Stimulated activated CD4-positive, alpha-beta T cell treated with anti-CD3 and anti-CD28 coated beads, Interleukin-1b, Interleukin-23, amount 100 ng/mL, for 4 hours (primary cell): ENCODE measurements around the gene PPP2R2B.
"Not testable (repeated sequence)": the region's sequence is repeated elsewhere in the genome, so short reads cannot be mapped to it uniquely, and the experiment has no call there.

Experiments used
- DNase-seq, 2 donors: peaks; one replicate each; pipeline ENCODE4 v3.0.0-alpha.2; 2020; ENCODE audit warnings: low read depth in 2 of 2

PPP2R2B gene

GRCh38 chr5:146609731-146610130 lies 268.8 kb downstream of the PPP2R2B start:
- not testable (repeated sequence) for DNase-seq

GRCh38 chr5:146607659-146608332 lies 270.8 kb downstream of the PPP2R2B start:
- DNase-seq = no peak

DNA sequence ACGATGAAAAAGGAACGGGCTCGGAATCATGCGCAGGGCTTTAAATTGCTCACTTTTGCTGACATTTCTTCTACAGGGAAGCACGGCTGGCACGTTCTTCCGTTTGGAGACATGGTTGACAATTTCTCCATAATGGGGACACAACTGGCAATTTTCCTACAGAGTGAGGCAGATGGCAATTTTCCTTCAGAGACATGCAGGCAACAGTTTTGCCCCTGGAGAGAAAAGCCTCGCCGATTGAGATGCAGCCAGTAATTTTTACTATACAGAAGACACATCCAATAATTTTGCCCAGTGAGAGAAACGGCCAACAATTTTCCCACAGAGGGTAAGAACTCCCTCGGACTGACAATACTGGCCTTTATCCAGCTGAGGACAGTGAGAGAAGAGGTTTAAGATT lies 271.7 kb downstream of the PPP2R2B start:
- no peak for DNase-seq

DNA sequence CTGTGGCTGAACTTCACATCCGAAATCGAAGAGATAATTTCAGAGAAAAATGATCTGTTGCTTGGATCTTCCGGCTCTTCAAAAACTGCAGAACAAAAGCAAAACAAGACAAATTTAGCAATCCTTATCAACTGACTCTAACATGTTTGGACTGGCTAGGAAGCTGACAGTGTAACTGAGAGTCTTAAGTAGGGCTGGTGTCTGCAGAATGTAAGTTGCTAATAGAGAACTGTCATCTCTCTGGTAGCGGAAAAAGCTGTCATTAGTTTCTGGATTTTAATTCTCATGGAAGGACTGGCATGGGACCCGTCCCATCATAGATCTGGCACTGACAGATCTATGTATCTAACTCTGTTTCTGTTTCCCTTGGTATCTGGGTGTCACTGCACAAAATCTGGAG lies 278.2 kb downstream of the PPP2R2B start:
- no peak for DNase-seq

- DNase-seq = no peak
These were observed 279.3 kb downstream of the PPP2R2B start for GRCh38 chr5:146599261-146599660.

DNA sequence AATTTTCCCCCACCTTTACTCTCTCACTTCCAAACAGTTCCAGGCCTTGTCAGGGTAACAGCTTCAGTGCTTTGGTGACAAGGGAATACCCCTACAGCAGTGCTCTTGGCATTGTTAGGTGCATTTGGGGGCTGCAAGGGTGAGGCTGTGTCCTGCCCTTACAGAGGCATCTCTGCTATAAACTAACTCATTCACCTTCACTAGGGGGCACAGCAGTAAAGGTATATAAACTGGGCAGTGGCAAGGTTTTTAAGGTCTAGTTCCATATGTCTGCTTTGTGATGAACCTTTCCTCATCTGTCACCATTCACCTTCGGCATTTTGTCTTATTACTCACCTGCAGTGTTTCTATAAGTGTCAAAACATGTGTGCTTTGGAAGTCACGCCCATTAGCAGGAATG lies 283.5 kb downstream of the PPP2R2B start:
- DNase-seq = no peak

- no peak for DNase-seq
These were observed 286.2 kb downstream of the PPP2R2B start for GRCh38 chr5:146592352-146592751.

DNA sequence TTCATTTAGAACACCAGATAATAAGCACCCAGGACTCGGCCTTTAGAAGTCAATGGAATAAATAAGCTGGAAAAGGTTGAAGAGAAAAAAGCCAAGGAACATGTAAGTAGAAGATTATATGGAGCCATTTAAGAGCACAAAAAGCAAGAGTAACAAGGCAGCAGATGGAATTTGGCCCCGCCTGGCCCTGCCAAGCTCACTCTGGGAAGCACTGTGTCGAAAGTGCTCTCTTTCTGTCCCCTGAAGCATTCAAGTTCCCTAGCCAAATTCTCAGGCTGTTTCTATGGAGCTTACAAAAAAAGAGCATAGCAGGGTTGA lies 289.6 kb downstream of the PPP2R2B start:
- DNase-seq = no peak

- no peak for DNase-seq
These were observed 290.1 kb downstream of the PPP2R2B start for GRCh38 chr5:146588331-146589027.

GRCh38 chr5:146586752-146587151 lies 291.8 kb downstream of the PPP2R2B start:
- DNase-seq = no peak

DNA sequence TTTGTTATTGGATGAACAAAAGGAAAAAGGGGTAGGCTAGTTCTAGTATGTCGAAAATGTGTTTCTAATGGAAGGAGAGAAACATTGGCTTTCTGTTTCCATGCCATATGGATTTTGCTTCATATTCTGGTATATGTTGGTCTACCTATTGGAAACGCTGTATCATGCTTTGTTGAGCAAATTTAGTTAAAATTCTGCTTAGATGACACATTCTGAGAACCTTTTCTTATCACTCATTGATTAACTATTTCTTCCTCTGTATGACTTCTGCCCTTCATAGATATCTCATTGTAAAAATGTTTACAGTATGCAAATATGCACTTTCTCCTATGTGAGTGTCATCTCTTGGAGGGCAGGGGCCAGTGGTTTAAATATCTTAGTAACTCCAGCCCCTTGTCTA lies 293.8 kb downstream of the PPP2R2B start:
- no peak for DNase-seq

DNA sequence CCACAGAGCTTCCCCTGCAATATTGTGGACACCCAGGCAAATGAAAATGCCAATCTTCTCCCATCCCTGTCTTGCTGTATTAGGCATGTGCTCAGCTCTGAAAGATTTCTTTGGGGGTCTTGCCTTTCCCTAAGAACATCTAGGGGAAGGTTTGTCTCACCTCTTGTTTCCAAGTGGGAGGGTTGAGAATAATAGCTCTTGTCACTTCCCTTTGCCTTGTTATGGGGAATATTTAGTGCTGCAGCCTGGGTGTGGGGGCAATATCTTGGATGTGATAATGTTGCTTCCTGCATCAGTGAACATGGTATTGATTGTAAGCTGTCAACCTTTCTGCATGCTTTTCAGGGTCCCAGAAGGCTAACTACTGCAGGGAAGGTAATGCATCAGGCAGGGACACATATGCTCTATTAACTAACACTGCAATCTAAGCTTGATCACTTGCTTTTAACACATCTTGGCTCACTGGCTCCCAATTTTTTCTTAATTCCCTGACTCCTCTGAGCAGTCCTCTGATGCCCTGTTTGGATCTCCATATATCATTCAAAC lies 296.4 kb downstream of the PPP2R2B start:
- DNase-seq = no peak

DNA sequence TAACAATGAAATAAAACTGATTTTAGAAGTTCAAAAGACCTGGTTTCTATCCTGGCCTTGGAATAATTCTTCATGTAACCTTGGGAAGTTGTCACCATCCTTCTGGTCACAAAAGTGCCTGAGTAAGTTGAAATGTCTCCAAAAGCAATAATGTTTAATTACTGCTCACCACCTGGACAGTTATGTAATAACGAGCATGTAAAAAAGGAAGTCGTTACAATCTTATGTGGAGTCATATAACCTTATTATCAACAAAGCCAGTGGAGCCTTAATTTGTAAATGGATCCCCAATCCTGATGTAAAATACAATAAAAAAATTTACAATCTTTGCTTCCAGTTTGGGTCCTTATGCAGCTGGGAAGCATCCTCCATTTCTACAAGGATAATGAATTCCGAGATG lies 298.3 kb downstream of the PPP2R2B start:
- DNase-seq = no peak

DNA sequence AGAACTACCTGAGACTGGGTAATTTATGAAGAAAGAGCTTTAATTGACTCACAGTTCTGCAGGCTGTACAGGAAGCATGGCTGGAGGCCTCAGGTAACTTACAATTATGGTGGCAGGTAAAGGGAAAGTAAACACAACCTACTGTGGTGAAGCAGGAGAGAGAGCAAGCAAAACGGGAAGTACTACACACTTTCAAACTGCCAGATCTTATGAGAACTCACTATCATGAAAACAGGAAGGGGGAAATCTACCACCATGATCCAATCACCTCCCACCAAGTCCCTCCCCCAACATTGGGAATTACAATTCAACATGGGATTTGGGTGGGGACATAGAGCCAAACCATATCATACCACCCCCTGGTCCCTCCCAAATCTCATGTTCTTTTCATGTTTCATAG lies 303.8 kb downstream of the PPP2R2B start:
- DNase-seq = no peak

DNA sequence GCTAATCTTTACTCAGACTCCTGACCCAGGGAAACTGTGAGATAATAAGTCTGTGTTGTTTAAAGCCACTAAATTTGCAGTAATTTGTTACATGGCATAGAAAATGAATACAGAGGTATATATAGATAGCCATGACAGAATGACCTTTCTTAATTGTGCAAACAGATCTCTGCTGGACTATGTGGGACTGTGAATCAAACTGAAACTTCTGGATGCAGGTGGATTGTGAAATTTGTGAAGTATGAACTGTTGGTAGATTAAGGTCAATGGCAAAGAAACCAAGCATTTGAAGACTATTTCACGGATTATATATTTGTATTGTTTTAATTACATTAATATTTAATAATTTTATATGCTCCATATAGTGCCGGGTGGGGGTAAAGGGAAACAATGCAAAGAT lies 310.4 kb downstream of the PPP2R2B start:
- DNase-seq = no peak

DNA sequence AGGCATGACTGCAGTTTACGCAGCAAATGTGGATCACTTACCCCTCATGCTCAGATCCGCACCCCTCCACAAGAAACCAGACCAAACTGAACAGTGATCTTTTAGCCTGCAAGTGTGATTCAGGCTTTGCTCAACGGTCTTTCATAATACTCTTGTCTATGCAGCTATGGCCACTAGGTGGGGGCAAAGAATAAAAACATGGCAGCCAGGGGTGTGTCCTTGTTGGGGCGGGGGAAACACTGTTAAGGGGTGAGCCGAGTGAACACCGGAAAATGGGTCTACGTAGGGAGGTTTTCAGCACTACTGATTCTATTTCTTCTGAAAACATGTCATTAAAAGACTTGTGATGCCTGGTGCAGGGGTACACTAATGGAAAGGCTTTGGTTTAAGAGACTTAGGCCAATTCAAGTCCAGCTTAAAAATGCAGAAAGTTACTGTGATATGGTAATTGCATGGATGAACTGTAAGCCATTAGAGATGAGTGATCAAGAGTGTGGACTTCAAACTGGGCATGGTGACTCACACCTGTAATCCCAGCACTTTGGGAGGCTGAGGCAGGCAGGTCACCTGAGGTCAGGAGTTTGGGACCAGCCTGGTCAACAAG lies 312.7 kb downstream of the PPP2R2B start:
- peak in 1 of 2 donors; percentile 13 for DNase-seq

GRCh38 chr5:146564007-146564762 lies 314.4 kb downstream of the PPP2R2B start:
- DNase-seq = no peak

GRCh38 chr5:146562461-146562860 lies 316.1 kb downstream of the PPP2R2B start:
- no peak for DNase-seq

DNA sequence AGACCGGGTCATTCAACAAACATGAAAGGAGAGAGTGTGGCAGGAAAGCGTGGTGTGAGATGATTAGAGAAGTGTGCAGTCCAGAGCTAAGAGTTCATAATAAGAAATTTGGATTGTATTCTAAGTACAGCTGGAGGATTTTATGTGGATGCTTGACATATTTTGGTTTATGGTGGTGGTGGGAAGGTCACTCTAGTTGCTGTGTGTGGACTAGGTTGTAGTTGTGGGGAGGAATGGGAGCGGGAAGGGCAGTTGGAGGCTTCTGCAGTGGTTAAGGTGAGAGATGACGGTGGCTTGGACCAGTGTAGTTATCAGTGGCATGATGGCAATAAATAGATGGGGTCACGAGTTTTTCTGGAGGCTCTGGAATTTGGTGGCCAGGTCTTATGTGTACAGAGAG lies 316.8 kb downstream of the PPP2R2B start:
- DNase-seq = no peak

GRCh38 chr5:146560205-146560812 lies 318.2 kb downstream of the PPP2R2B start:
- no peak for DNase-seq

GRCh38 chr5:146556884-146557283 lies 321.7 kb downstream of the PPP2R2B start:
- DNase-seq = not testable (repeated sequence)

- no peak for DNase-seq
These were observed 325.1 kb downstream of the PPP2R2B start for GRCh38 chr5:146553446-146553845.
